ENCODE results near the gene USP48. TPM values are rescaled to one million over a fixed set of nuclear protein-coding genes. Genes with fewer than 3 reads are reported as not detected.

USP48 gene
- total and polyA plus RNA-seq, 2 of the 13 experiments (the other 11 are each of a cell fraction or from before 2014, with no cell fraction given): 30.4 to 30.7 TPM

- no peak for TF ChIP-seq PREB (CRISPR knock-in tag; IDR thresholded peaks at IDR 0.05)
- TF ChIP-seq, protein P1, sequence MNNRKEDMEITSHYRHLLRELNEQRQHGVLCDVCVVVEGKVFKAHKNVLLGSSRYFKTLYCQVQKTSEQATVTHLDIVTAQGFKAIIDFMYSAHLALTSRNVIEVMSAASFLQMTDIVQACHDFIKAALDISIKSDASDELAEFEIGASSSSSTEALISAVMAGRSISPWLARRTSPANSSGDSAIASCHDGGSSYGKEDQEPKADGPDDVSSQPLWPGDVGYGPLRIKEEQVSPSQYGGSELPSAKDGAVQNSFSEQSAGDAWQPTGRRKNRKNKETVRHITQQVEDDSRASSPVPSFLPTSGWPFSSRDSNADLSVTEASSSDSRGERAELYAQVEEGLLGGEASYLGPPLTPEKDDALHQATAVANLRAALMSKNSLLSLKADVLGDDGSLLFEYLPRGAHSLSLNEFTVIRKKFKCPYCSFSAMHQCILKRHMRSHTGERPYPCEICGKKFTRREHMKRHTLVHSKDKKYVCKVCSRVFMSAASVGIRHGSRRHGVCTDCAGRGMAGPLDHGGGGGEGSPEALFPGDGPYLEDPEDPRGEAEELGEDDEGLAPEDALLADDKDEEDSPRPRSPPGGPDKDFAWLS (CRISPR knock-in tag; IDR thresholded peaks at IDR 0.05; ENCODE audit: borderline replicate concordance): no peak
- no peak for TF ChIP-seq ZNF354B (CRISPR knock-in tag; IDR thresholded peaks at IDR 0.05)
- no peak for TF ChIP-seq ZNF337 (CRISPR knock-in tag; IDR thresholded peaks at IDR 0.05; ENCODE audit: borderline replicate concordance, low read depth)
- no peak for TF ChIP-seq ATF3 (CRISPR knock-in tag; IDR thresholded peaks at IDR 0.05)
- no peak for TF ChIP-seq ZNF710 (CRISPR knock-in tag; IDR thresholded peaks at IDR 0.05; ENCODE audit: borderline replicate concordance)
- TF ChIP-seq STAG1 (CRISPR knock-in tag; IDR thresholded peaks at IDR 0.05): no peak
- TF ChIP-seq, protein P2, sequence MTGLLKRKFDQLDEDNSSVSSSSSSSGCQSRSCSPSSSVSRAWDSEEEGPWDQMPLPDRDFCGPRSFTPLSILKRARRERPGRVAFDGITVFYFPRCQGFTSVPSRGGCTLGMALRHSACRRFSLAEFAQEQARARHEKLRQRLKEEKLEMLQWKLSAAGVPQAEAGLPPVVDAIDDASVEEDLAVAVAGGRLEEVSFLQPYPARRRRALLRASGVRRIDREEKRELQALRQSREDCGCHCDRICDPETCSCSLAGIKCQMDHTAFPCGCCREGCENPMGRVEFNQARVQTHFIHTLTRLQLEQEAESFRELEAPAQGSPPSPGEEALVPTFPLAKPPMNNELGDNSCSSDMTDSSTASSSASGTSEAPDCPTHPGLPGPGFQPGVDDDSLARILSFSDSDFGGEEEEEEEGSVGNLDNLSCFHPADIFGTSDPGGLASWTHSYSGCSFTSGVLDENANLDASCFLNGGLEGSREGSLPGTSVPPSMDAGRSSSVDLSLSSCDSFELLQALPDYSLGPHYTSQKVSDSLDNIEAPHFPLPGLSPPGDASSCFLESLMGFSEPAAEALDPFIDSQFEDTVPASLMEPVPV (CRISPR knock-in tag; IDR thresholded peaks at IDR 0.05): no peak
- no peak for TF ChIP-seq ZFP91 (CRISPR knock-in tag; IDR thresholded peaks at IDR 0.05; ENCODE audit: borderline replicate concordance)
- TF ChIP-seq TSC22D2 (CRISPR knock-in tag; IDR thresholded peaks at IDR 0.05; ENCODE audit: borderline replicate concordance): no peak
- no peak for TF ChIP-seq HNRNPK (IDR thresholded peaks at IDR 0.05; ENCODE audit: low read depth, low read length, poor library complexity, severe bottlenecking)
- TF ChIP-seq TP53 (CRISPR knock-in tag; conservative IDR thresholded peaks at IDR 0.05): no peak
- TF ChIP-seq NFYB (CRISPR knock-in tag; IDR thresholded peaks at IDR 0.05): no peak
- TF ChIP-seq HDAC2 (CRISPR knock-in tag; IDR thresholded peaks at IDR 0.05): peak; percentile 91
- no peak for TF ChIP-seq KLF13 (CRISPR knock-in tag; IDR thresholded peaks at IDR 0.05)
- TF ChIP-seq MXD4 (CRISPR knock-in tag; IDR thresholded peaks at IDR 0.05): 0 out of 2 replicates have a peak, but pooled peaks have one; percentile 28
- TF ChIP-seq NCOA2 (CRISPR knock-in tag; IDR thresholded peaks at IDR 0.05): peak; percentile 96
- peak; percentile 25; the same call in 1 of the 2 replicates for TF ChIP-seq MYPOP (CRISPR knock-in tag; IDR thresholded peaks at IDR 0.05)
- 0 out of 2 replicates have a peak, but pooled peaks have one; percentile 39 for TF ChIP-seq MIER2 (CRISPR knock-in tag; IDR thresholded peaks at IDR 0.05)
- TF ChIP-seq BCL6 (CRISPR knock-in tag; IDR thresholded peaks at IDR 0.05): peak; percentile 100
Observed at GRCh38 chr1:21775985-21776562, 6.9 kb downstream of the USP48 start (continued).
